HepG2 (cell line): ENCODE results near the gene CD2. TPM values are rescaled to one million over a fixed set of nuclear protein-coding genes. Genes with fewer than 3 reads are reported as not detected.

Experiments used
- ATAC-seq: fragments of 200-7000 bp; cut with Tn5 transposase; 3 replicates; pipeline ENCODE4 v1.9.1; 2020; ENCODE audit warnings: mild to moderate bottlenecking, moderate library complexity
- BruUV-seq: library from RNA; stranded (reverse); fragments of 400-500 nt; replicated peaks from 2 replicates; lab custom pipeline; 2021; lab: Mats Ljungman, UMichigan
- CTCF ChIA-PET: fragments of 300-600 bp; formaldehyde crosslinking; extraction: SDS; loops from one replicate; lab custom pipeline; 2021; ENCODE audit warnings: low total read pairs, inconsistent platforms, low intra/inter-chr PET ratio; lab: Yijun Ruan, JAX
- POLR2A ChIA-PET: fragments of 350-600 bp; sonication (Branson Sonifier 250); formaldehyde crosslinking; loops from one replicate; lab custom pipeline; 2020; ENCODE audit warnings: antibody characterized with exemption, inconsistent platforms; lab: Yijun Ruan, JAX
- DNase-seq: peaks from one replicate; pipeline ENCODE4 v3.0.0-alpha.2; 2015; ENCODE audit warnings: low spot score
- FAIRE-seq: peaks from 3 replicates; lab custom pipeline; 2011; peaks lifted over from hg19 to GRCh38; lab: Jason Lieb, UNC
- H2AFZ ChIP-seq: one replicate; pipeline ENCODE4 v1.6.1; 2011; ENCODE audit warnings: low read length, inconsistent platforms
- H3K27ac ChIP-seq: fragments of 300-600 bp; 3 replicates; pipeline ENCODE4 v1.8.0; 2011; ENCODE audit warnings: mixed run types, mild to moderate bottlenecking, mixed read lengths, low read length, inconsistent platforms; ENCODE audit not compliant: insufficient read depth; ENCODE audit errors: extremely low read length
- H3K27me3 ChIP-seq, 2 experiments: fragments of 200-600 bp in 1 of 2; 2 replicates in 1 of 2; 3 replicates in 1 of 2; pipeline versions ENCODE4 v1.6.0 to v1.8.0; 2011; ENCODE audit warnings: low read length in 2 of 2, mild to moderate bottlenecking in 2 of 2, moderate library complexity in 2 of 2, inconsistent platforms in 1 of 2; ENCODE audit not compliant: insufficient read depth in 2 of 2, control insufficient read depth in 1 of 2
- H3K36me3 ChIP-seq, 2 experiments: fragments of 200-600 bp in 1 of 2; replicated peaks in 1 of 2; 2 replicates in 1 of 2; 3 replicates in 1 of 2; pipeline versions ENCODE4 v1.5.1 to v1.8.0; 2011; ENCODE audit warnings: low read length in 2 of 2, inconsistent platforms in 1 of 2; ENCODE audit not compliant: insufficient read depth in 2 of 2, control insufficient read depth in 1 of 2
- H3K4me1 ChIP-seq: 2 replicates; pipeline ENCODE4 v1.5.1; 2012; ENCODE audit warnings: low read length, inconsistent platforms; ENCODE audit not compliant: insufficient read depth
- H3K4me2 ChIP-seq: 2 replicates; pipeline ENCODE4 v1.6.0; 2011; ENCODE audit warnings: low read depth, low read length, inconsistent platforms
- H3K4me3 ChIP-seq, 3 experiments: fragments of 200-600 bp in 1 of 3; sonication (generic), shearing (Covaris generic) in 1 of 3; replicated peaks in 1 of 3; 2 replicates each; pipeline ENCODE4 v1.5.1; 2011 to 2016; ENCODE audit warnings: low read length in 3 of 3, inconsistent platforms in 2 of 3, low read depth in 2 of 3, mild to moderate bottlenecking in 2 of 3, control low read depth in 1 of 3, mixed read lengths in 1 of 3; ENCODE audit not compliant: insufficient read depth in 1 of 3
- H3K79me2 ChIP-seq: one replicate; pipeline ENCODE4 v1.6.1; 2011; ENCODE audit warnings: low read length, inconsistent platforms; ENCODE audit not compliant: insufficient read depth
- H3K9ac ChIP-seq: 2 replicates; pipeline ENCODE4 v1.6.0; 2011; ENCODE audit warnings: mild to moderate bottlenecking, low read depth, low read length, inconsistent platforms; ENCODE audit not compliant: insufficient read depth
- H3K9me3 ChIP-seq: 2 replicates; pipeline ENCODE4 v1.5.1; 2012; ENCODE audit warnings: mild to moderate bottlenecking, low read length
- H4K20me1 ChIP-seq: 2 replicates; pipeline ENCODE4 v1.6.0; 2011; ENCODE audit warnings: inconsistent platforms, mild to moderate bottlenecking, low read length, moderate library complexity; ENCODE audit not compliant: insufficient read depth
- CBFB ChIP-seq: sonication (generic); formaldehyde crosslinking; IDR thresholded peaks from 2 replicates; pipeline ENCODE4 v1.4.0; 2020; ENCODE audit warnings: missing genetic modification reagents
- CBX2 ChIP-seq, 2 experiments: fragments of 200-600 bp in 1 of 2; sonication (generic); formaldehyde crosslinking in 1 of 2; IDR thresholded peaks; 2 replicates each; pipeline versions ENCODE4 v1.7.0 to v1.8.1; 2018 to 2022; ENCODE audit warnings: low read depth in 2 of 2, low read length in 1 of 2, mild to moderate bottlenecking in 1 of 2, missing genetic modification reagents in 1 of 2
- CENPBD1 ChIP-seq: sonication (generic); formaldehyde crosslinking; IDR thresholded peaks from 2 replicates; pipeline ENCODE4 v1.8.0; 2022; ENCODE audit warnings: missing genetic modification reagents, low read depth, mild to moderate bottlenecking, borderline replicate concordance
- FOXM1 ChIP-seq: sonication (generic); formaldehyde crosslinking; IDR thresholded peaks from 2 replicates; pipeline ENCODE4 v1.5.0; 2020; ENCODE audit warnings: missing genetic modification reagents
- HIC2 ChIP-seq: sonication (generic); formaldehyde crosslinking; IDR thresholded peaks from 2 replicates; pipeline ENCODE4 v1.9.0; 2022; ENCODE audit warnings: low read depth, missing genetic modification reagents
- HMG20A ChIP-seq: IDR thresholded peaks from 2 replicates; pipeline ENCODE4 v1.6.1; 2016; ENCODE audit warnings: borderline replicate concordance
- HNF4G ChIP-seq, 2 experiments: sonication (generic) in 1 of 2; formaldehyde crosslinking in 1 of 2; IDR thresholded peaks; 2 replicates each; pipeline versions ENCODE4 v1.4.0 to v1.6.1; 2011 to 2020; ENCODE audit warnings: borderline replicate concordance in 2 of 2, low read depth in 2 of 2, mild to moderate bottlenecking in 2 of 2, low read length in 1 of 2, missing genetic modification reagents in 1 of 2, moderate library complexity in 1 of 2
- KDM5B ChIP-seq: sonication (generic); formaldehyde crosslinking; IDR thresholded peaks from 2 replicates; pipeline ENCODE4 v1.4.0; 2020; ENCODE audit warnings: missing genetic modification reagents, mild to moderate bottlenecking, borderline replicate concordance
- MEF2D ChIP-seq: sonication (generic); formaldehyde crosslinking; IDR thresholded peaks from 2 replicates; pipeline ENCODE4 v1.5.1; 2020; ENCODE audit warnings: mild to moderate bottlenecking, missing genetic modification reagents
- MLX ChIP-seq: IDR thresholded peaks from 2 replicates; pipeline ENCODE4 v1.6.1; 2016
- ZBTB3 ChIP-seq: sonication (generic); formaldehyde crosslinking; IDR thresholded peaks from 2 replicates; pipeline ENCODE4 v1.4.0; 2020; ENCODE audit warnings: low read depth, mild to moderate bottlenecking, moderate library complexity, missing genetic modification reagents, borderline replicate concordance
- ZBTB46 ChIP-seq: sonication (generic); formaldehyde crosslinking; IDR thresholded peaks from 2 replicates; pipeline ENCODE4 v1.4.0; 2020; ENCODE audit warnings: mild to moderate bottlenecking, missing genetic modification reagents, borderline replicate concordance
- ZNF225 ChIP-seq: sonication (generic); formaldehyde crosslinking; IDR thresholded peaks from 2 replicates; pipeline ENCODE4 v1.4.0; 2020; ENCODE audit warnings: mild to moderate bottlenecking, missing genetic modification reagents
- ZNF3 ChIP-seq: IDR thresholded peaks from 2 replicates; pipeline ENCODE4 v1.7.0; 2017; ENCODE audit warnings: inconsistent platforms
- ZNF329 ChIP-seq: sonication (generic); formaldehyde crosslinking; IDR thresholded peaks from 2 replicates; pipeline ENCODE4 v1.9.0; 2021; ENCODE audit warnings: low read depth, mild to moderate bottlenecking, missing genetic modification reagents
- ZNF510 ChIP-seq: sonication (generic); formaldehyde crosslinking; IDR thresholded peaks from 2 replicates; pipeline ENCODE4 v1.4.0; 2020; ENCODE audit warnings: low read depth, mild to moderate bottlenecking, missing genetic modification reagents
- WGBS: methylation state at CpG from one replicate; pipeline ENCODE4 v1.1.6; 2017; ENCODE audit warnings: low lambda C conversion rate; 5-methylcytosine and 5-hydroxymethylcytosine counted together
- in situ Hi-C: cut with HindIII; loops from 2 replicates; pipeline ENCODE4 v1.10.0; 2017; ENCODE audit warnings: low pct_unique_long_range_greater_than_20kb; ENCODE audit not compliant: extremely low pct_ligation_motif_present
- intact Hi-C: fragments of 100-400 bp; cut with micrococcal nuclease; formaldehyde crosslinking; loops from one replicate; pipeline ENCODE4 v1.10.0; 2022; ENCODE audit not compliant: unreplicated experiment
- polyA plus RNA-seq, 8 experiments: library from polyadenylated mRNA; depleted of rRNA in 3 of 8; stranded (reverse) in 7 of 8; unstranded in 1 of 8; fragments of >200 nt; fragmentation: Illumina TruSeq in 4 of 8; extraction: Trizol in 4 of 8; gene quantifications; 2 replicates each; pipeline versions ENCODE4 v1.2.1 to v1.2.3, GENCODE V29; 2011 to 2016; ENCODE audit warnings: low read depth in 4 of 8, missing spikeins in 1 of 8, mixed read lengths in 1 of 8; ENCODE audit not compliant: insufficient read depth in 1 of 8
- total RNA-seq, 5 experiments: library from RNA; depleted of rRNA; stranded (reverse); fragments of >200 nt; fragmentation: Illumina TruSeq; extraction: Trizol; gene quantifications; 2 replicates each; pipeline ENCODE4 v1.2.3, GENCODE V29; 2016; ENCODE audit warnings: low read depth in 1 of 5

The CD2 gene
- total and polyA plus RNA-seq, 2 of the 13 experiments (the other 11 are each of a cell fraction or from before 2014, with no cell fraction given), result not detected

GRCh38 chr1:116733476-116734365 is 20.5 kb upstream of the CD2 start (continued):
- TF ChIP-seq ZNF225 (CRISPR knock-in tag) (no peak), CBX2 (IDR thresholded peaks at IDR 0.05; ENCODE audit: low read depth, low read length) (no peak), CBX2 (CRISPR knock-in tag; IDR thresholded peaks at IDR 0.05; ENCODE audit: low read depth) (no peak), MLX (CRISPR knock-in tag) (no peak), ZBTB3 (no peak)
- TF ChIP-seq, all 625 proteins: peak for 0

GRCh38 chr1:116735246-116735645 is 19.0 kb upstream of the CD2 start:
- H3K27me3 ChIP-seq, result no peaks in the 10 kb centered on the region; a peak in 1 of 5 replicates
- no peaks in the 10 kb centered on the region for H3K4me1 ChIP-seq
- H3K79me2 ChIP-seq, result no peaks in the 10 kb centered on the region
- H3K4me2 ChIP-seq, result no peak overlapping the region
- DNase-seq (no peak), FAIRE-seq (no peak)
- TF ChIP-seq HIC2 (CRISPR knock-in tag), result no peak
- TF ChIP-seq ZNF3 (CRISPR knock-in tag), result no peak
- TF ChIP-seq ZNF329 (CRISPR knock-in tag), result no peak
- no peak for TF ChIP-seq KDM5B (CRISPR knock-in tag)
- no peak for TF ChIP-seq MEF2D
- TF ChIP-seq FOXM1 (CRISPR knock-in tag), result no peak
- TF ChIP-seq HMG20A (CRISPR knock-in tag), result no peak
- TF ChIP-seq ZBTB46 (CRISPR knock-in tag), result no peak
- no peak for TF ChIP-seq HNF4G (IDR thresholded peaks at IDR 0.05; ENCODE audit: borderline replicate concordance, low read depth, low read length)
- TF ChIP-seq HNF4G (CRISPR knock-in tag; IDR thresholded peaks at IDR 0.05; ENCODE audit: borderline replicate concordance, low read depth), result no peak
- no peak for TF ChIP-seq CBFB (CRISPR knock-in tag)
- no peak for TF ChIP-seq ZNF510 (CRISPR knock-in tag)
- TF ChIP-seq CENPBD1 (CRISPR knock-in tag), result no peak
- TF ChIP-seq, all 625 proteins: peak for 0
- Histone ChIP-seq H3K27ac (no peak overlapping the region), H3K4me3 (no peak overlapping the region), H2AFZ (no peak overlapping the region), H3K9me3 (no peaks in the 10 kb centered on the region), H3K36me3 (no peaks in the 10 kb centered on the region), H4K20me1 (no peaks in the 10 kb centered on the region), H3K9ac (no peak overlapping the region)
- no TSS peak for BruUV-seq
- ChIA-PET CTCF (no interaction called here), POLR2A (no interaction called here)
- ATAC-seq, result no peak
- in situ Hi-C loops (loop anchor here (5.0 to 10.0 kb wide), 2 partner anchors 80 to 322 kb away; no protein-coding TSS in a partner anchor), intact Hi-C loops (no loop called here)
- 0% methylated on average over 1 of the region's 8 CpGs for WGBS
